CD4-positive, alpha-beta T cell treated with Interleukin-17A for 1 hour (primary cell): ENCODE data around the gene BIRC6.
A peak's percentile ranks its signal among the peaks of the same experiment; 100 is the strongest.
"Not testable (repeated sequence)": the region's sequence is repeated elsewhere in the genome, so short reads cannot be mapped to it uniquely, and the experiment has no call there.

Experiments used
- DNase-seq: peaks from one replicate; pipeline ENCODE4 v3.0.0-alpha.2; 2020

BIRC6 gene

GRCh38 chr2:32522770-32523169, 165.9 kb downstream of the BIRC6 start:
- DNase-seq: no peak

- DNase-seq: no peak
These were observed 166.9 kb downstream of the BIRC6 start for GRCh38 chr2:32523686-32524085.

GRCh38 chr2:32532341-32532740, 175.5 kb downstream of the BIRC6 start:
- no peak for DNase-seq

GRCh38 chr2:32532961-32533360, 176.1 kb downstream of the BIRC6 start:
- DNase-seq: no peak

GRCh38 chr2:32534831-32535230, 178.0 kb downstream of the BIRC6 start:
- DNase-seq: no peak

- no peak for DNase-seq
These were observed 181.9 kb downstream of the BIRC6 start for GRCh38 chr2:32538735-32539134.

GRCh38 chr2:32552483-32552882, 195.7 kb downstream of the BIRC6 start:
- not testable (repeated sequence) for DNase-seq

GRCh38 chr2:32553829-32554432, 197.1 kb downstream of the BIRC6 start:
- DNase-seq: peak; percentile 50

GRCh38 chr2:32558492-32558891, 201.7 kb downstream of the BIRC6 start:
- DNase-seq: no peak

GRCh38 chr2:32559136-32559535, 202.3 kb downstream of the BIRC6 start:
- DNase-seq: no peak

- no peak for DNase-seq
These were observed 206.1 kb downstream of the BIRC6 start for GRCh38 chr2:32562906-32563305.

- DNase-seq: no peak
These were observed 207.7 kb downstream of the BIRC6 start for GRCh38 chr2:32564417-32565035.

GRCh38 chr2:32565902-32566301, 209.1 kb downstream of the BIRC6 start:
- DNase-seq: no peak

- no peak for DNase-seq
These were observed 215.2 kb downstream of the BIRC6 start for GRCh38 chr2:32572030-32572429.

GRCh38 chr2:32572737-32573136, 215.9 kb downstream of the BIRC6 start:
- DNase-seq: peak; percentile 29

GRCh38 chr2:32591669-32592463, 235.0 kb downstream of the BIRC6 start:
- peak; percentile 31 for DNase-seq

GRCh38 chr2:32594573-32594972, 237.8 kb downstream of the BIRC6 start:
- no peak for DNase-seq

GRCh38 chr2:32611366-32611765, 254.5 kb downstream of the BIRC6 start:
- DNase-seq: no peak

- DNase-seq: no peak
These were observed 254.9 kb downstream of the BIRC6 start for GRCh38 chr2:32611771-32612170.

- no peak for DNase-seq
These were observed 257.3 kb downstream of the BIRC6 start for GRCh38 chr2:32614084-32614483.

GRCh38 chr2:32617599-32618189, 260.9 kb downstream of the BIRC6 start:
- no peak for DNase-seq

- no peak for DNase-seq
These were observed 265.9 kb downstream of the BIRC6 start for GRCh38 chr2:32622570-32623310.

- DNase-seq: no peak
These were observed 266.5 kb downstream of the BIRC6 start for GRCh38 chr2:32623311-32623706.
